ENCODE measurements around the gene NFATC1.

Gene NFATC1

DNA sequence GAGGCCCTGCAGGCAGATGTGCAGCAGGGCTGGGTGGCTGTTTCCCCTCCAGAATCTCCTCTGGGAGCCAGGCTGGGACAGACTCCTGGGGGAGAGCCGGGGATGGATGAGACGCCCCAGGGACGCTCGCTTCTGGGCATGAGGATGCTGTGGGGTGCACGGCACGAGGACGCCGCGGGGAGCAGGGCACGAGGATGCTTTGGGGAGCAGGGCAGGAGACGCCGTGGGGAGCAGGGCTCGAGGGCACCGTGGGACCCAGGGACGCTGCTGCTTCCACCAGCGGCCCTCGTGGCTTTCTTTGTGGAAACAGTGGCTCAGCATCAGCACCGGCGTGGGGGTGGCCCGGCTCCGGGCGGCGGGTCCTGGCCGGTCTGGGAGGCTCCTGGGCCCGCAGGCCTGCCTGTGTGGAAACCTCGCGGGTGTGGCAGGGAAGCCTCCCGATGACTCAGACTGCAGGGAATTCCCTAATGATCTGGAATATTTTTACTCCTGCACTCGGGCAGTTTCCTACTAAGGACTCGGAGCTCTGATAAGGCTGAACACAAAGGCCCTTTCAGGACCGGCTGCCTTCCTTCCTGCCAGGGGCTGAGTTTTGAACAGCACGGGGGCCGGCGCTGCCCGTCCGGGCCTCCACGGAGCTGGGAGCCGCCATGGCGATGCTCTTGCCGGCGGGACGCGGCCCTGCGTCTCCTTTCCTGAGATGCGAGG, 62.6 kb downstream of the NFATC1 start:
- DNase-seq = no peak

DNA sequence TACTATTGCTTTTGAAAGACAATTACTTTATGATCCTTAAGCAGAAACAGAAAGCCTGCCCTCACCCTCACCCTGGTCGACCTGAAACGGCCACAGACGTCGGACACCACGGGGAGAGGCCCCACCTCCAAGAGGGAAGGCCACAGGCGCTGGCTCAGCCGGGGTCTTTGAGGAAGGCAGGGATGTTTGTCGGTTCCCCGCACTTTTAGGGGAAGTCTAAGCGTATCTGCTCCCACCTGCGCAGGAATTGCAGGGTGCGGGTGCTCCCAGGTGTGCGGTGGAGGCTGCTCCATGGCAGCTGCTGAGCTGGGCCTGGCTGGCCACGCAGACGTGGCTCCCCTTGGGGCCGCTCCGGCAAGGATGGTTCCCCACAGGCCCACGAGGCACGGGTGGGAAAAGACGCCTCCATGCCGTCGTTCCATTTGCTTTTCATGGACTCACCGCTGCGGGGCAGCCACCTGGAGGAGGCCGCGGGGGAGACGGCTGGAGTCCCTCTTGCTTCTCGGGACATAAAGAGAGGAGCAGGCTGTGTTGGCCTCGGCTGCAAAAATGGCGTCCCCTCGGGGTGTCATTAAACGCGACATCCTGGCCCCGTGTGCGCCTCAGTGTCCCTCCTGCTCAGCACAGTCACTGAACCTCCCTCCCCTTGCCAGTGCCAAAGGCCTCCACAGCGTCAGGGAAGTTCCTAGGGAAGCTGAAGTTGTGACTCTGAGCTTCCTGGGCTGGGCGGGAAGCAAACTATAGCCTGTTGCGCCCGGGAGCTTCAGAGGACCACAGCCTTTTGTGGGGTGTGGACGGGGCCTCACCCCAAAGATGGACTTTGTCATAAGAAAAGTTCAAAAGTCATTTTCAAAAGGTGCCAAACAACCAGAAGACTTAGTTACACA, 63.4 kb downstream of the NFATC1 start:
- DNase-seq = no peak

DNA sequence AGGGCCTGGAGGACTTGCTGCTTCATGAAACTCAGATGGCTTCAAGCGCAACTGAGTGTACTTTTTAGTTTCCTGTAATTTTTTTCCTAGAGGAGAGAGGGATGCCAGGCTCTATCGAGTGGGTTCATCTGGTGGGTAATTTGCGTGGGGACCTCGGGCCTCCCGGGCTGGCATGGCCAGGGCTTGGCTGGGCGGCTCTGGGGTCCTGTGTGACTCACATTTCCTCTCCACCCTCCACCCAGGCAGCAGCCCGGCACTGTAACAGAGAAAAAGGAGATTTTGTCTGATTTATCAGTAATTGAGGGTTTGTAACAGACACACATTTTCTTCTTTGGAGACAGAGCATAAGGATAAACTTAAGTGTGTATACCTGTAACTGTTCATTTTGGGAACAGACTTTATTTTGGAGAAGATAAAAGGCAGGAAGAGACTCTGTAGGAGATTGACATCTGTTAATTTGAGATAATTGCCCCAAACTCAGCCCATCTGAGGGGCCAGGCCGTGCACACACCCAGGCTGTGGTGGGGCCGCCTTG, 64.3 kb downstream of the NFATC1 start:
- DNase-seq = no peak

DNA sequence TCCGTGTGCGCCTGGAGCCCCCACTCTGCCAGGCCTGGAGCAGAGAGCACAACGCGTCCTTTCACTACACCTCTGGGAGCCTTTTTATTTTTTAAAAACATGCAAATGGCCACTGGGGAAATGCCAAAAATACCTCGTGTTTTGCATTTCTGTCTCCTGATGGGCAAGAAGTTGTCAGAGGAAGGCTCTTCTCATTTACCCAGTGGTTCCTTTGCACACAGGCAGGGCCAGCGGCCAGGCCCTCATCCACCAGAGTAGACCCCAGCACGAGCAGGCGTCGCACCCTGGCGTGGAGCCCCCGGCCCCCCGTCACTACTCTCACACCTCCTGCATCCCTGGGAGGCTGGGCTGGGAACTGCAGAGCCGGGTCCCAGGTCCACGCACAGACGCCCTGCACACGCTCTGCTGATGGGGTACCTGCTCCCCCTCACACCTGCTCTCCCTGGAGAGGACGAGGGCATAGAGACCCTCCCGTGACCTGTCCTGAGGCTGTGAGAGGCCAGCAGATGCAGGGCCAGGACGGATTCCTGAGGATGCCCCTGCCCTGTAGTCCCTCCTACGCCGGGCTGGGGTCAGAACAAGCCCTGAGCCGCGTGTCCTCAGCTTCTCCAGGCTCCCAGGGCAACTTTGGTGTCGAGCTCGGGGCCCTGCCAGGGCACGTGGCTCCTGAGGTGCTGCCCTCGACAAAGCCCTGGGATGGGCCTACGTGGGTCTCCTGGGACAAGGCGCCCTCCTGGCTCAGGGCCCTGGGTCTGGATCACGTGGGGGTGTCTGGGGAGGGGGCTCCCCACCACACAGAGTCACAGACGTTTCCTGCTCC, 65.0 kb downstream of the NFATC1 start:
- no peak for DNase-seq

- no peak for DNase-seq
Observed at GRCh38 chr18:79461627-79462026, 65.9 kb downstream of the NFATC1 start.

GRCh38 chr18:79463424-79463960, 67.8 kb downstream of the NFATC1 start:
- no peak for DNase-seq

GRCh38 chr18:79465392-79465991, 69.8 kb downstream of the NFATC1 start:
- DNase-seq = no peak

DNA sequence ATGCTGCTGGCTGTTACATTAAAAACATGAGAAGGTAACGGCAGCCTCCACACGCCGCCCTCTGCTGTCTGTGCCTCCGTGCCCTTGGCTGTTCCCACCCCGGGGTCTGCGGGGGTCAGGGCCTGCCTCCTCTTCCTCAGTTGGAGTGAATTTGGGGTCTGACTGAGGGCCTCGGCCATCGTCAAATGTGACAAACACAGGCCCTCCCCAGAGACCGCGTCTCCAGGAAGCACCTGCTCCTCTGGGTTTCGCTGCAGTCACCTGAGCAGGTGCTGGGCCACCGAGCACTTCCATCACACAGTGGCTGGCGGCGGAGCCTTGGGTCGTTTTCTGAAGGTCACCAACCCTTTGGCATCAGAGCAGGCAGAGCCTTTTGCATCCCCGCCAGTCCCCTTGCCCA, 70.9 kb downstream of the NFATC1 start:
- DNase-seq = no peak

- DNase-seq = no peak
Observed at GRCh38 chr18:79467126-79467525, 71.4 kb downstream of the NFATC1 start.

DNA sequence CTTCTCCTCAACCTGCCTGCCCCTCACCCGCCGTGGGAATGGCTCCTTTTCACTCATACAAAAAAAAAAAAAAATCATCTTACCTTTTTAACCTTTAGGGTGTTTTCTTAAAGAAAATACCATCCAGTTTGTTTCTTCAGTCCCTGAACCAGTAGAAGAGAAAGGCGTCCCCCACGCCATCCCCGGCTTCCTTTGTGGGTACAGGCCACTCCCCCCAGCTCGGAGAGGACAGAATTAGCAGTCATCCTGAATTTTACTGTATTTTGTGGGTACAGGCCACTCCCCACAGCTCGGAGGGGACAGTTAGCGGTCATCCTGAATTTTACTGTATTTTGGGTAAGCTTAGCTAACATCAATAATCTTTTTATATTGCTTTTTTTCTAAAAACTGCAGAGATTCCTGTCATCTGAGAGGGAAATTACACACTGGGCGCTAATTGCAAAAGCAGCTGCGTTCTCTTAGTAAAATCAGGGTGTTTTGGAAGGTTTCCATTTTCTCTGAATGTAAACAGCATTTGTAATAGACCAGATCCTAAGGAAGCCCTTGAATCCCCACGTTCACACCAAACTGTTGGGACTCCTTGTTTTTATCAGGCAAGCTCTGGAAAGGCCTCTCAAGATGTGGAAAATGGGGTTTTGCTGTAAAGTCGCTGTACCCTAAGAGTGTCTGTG, 72.5 kb downstream of the NFATC1 start:
- DNase-seq = no peak

DNA sequence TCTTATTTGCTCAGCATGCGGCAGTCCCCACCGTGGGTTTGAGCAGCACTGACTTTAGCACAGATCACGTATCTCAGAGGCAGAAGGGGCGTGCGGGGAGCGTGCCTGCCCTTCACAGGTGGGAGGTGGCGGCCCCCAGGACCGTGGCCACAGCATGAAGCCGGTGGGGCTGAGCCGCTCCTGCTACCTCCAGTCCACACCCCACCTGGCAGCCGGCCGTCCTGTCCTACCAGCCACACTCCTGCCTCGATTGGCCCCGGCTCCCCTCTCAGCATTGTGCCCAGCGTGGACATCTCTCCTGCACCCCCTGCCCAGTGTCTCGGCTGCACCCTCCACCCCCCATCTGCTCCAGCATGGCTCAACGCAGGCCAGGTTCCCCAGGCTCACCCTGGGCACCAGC, 73.6 kb downstream of the NFATC1 start:
- no peak for DNase-seq

DNA sequence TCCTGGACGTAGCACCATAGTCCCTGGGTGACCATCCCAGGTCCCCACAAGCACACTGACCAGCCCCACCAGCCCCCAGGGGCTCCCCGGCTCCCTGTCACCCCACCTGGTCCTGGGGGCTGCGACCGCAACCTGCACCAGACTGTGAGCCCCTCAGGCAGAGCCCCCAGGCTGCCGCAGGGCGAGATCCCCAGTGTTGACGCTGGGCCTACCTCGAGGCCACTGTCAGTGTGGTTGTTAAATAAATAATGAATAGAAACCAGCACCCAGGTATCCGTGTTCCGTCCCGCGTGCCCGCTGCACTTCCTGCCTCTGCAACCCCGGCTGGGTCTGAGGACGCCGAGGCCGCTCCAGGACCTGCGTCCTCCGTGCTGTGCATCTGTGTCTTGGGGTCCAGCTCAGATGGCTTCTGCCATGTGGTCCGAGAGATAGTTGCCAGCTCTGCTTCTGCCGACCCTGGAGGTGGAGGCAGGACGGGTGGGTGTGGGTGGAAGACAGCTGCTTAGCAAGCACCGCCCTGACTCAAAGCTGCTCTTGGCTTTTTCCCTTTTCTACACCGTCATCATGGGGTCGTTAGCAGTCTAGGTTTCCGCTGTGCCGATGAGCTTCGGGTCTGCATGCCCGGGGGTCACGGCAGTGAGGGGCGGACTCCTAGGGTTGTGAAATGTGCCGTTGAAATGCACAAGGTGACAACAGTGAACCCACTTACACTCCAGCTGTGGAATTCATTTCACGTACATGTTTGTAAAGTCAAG, 74.2 kb downstream of the NFATC1 start:
- DNase-seq = no peak

DNA sequence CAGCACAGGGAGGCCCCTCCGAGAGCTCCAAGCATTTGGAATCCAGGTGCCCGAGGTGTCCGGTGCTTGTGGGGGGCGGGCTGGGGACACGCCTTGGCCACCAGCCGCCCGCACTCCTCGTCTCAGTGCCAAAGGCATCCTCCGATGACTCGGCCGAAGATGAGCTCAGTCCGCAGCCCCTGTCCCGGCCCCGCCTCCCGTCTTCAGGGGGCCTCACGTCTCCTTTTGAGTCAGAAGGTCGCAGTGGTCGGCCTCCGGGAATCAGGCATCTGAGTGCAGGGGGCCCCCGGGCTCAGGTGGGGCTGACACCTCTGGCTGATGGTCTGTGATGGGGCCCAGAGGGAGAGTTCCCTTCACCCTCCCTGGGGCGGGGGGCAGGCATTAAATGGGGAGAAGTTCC, 74.8 kb downstream of the NFATC1 start:
- no peak for DNase-seq

DNA sequence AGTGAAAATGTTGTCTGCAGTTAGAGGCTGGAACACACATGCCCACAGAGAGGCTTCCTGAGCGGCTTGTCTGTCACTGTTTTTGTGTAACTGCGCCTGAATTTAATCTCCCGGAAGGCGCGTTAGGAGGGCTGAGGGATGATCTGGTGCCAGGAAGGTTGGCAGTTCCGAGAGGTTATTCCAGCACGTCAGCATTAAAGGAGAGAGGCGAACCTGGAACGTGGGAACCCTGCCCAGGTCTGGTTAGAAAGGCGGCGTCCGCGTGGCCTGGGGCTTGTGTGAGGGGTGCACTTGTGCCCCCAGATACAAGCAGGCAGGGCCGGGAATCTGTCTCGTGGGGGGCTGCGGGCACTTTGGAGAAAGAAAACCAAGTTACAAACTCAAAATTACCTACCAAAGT, 75.3 kb downstream of the NFATC1 start:
- no peak for DNase-seq

- no peak for DNase-seq
Observed at GRCh38 chr18:79471597-79471996, 75.9 kb downstream of the NFATC1 start.

DNA sequence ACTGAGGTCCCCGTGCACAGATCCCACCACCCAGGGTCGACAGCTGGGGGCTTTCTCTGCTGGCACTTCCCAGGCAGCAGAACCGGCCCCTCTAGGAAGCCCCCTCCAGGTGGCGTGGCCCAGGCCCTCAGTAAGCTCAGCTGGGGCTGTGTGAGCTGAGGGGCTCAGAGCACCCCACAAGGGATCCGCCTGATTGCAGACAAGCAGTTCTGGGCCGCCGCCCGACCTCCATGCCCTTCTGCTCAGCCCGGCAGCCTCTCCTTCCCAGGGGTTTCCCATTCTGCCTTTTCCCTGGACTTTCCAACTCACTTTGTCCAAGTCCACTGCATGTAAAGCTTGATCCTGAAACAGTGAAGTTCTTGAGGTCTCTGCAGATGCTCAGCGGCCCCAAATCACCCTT, 76.4 kb downstream of the NFATC1 start:
- DNase-seq = no peak

- DNase-seq = no peak
Observed at GRCh38 chr18:79472946-79473345, 77.2 kb downstream of the NFATC1 start.

DNA sequence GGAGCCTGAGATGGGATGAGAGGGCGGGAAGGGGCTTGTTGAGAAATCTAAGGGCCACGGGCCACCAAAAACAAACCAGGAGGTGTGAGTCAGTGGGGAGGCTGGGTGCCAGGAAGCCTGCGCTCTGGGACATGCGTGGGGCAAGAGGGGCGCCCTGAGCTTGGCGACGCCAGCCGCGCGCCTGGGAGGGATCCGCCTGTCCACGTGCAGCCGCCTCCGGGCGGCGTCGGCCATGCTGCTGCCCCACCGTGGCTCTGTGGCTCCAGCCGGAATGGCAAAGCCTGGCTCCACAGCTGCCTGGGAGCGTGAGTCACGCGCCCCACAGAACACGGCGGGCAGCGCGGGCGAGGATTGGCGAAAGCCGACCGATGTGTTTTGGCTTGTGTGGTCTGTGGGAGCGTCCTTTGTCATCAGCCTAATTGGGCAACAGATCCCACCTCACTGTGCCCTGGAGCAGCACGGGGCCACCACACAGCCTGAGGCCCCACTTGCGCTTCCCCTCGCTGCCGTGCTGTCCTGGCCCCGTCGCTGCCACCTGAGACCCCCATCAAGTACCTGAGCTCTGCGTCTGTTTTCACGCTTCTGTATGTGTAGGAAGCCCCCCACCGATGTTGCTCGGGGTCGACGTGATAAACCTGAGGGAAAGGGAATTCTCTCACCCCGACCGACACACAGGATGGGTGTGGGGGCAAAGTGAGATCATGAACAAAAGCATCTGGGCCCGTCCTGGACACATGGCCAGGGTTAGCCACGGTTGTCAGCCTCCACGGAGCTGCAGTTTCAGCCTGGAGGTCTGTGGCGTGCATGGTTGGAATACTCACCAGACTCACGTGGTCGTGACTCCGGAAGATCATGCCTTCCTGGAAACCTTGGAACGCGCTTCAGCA, 80.5 kb downstream of the NFATC1 start:
- no peak for DNase-seq

GRCh38 chr18:79476918-79477571, 81.3 kb downstream of the NFATC1 start:
- peak in 1 of 5 experiments; percentile 2 for DNase-seq

All from T-helper 2 cell (primary cell).